NCI-H69 (cell line): Measurements from ENCODE around the gene JADE2.

Experiments
- DNase-seq: peaks from one replicate; lab custom pipeline; 2025; lab: John Stamatoyannopoulos, UW

The JADE2 gene

GRCh38 chr5:134570365-134570758 is 44.9 kb downstream of the JADE2 start:
- no peak for DNase-seq

DNA sequence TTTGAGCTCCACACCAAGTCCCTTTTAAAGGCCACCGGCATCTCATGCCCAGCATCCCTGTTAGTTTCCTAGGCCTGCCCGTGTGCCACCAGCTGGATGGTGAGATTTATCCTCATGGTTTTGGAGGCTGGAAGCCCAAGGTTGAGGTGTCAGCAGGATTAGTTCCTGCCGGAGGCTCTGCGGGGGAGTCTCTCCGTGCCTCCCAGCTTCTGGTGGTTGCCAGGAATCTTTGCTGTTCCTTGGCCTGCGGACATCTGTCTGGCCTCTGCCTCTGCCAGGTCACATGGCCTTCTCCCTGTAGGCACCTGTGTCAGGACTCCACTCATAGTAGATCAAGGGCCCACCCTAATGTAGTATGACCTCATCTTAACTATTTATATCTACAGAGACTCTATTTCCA is 45.4 kb downstream of the JADE2 start:
- DNase-seq = no peak

DNA sequence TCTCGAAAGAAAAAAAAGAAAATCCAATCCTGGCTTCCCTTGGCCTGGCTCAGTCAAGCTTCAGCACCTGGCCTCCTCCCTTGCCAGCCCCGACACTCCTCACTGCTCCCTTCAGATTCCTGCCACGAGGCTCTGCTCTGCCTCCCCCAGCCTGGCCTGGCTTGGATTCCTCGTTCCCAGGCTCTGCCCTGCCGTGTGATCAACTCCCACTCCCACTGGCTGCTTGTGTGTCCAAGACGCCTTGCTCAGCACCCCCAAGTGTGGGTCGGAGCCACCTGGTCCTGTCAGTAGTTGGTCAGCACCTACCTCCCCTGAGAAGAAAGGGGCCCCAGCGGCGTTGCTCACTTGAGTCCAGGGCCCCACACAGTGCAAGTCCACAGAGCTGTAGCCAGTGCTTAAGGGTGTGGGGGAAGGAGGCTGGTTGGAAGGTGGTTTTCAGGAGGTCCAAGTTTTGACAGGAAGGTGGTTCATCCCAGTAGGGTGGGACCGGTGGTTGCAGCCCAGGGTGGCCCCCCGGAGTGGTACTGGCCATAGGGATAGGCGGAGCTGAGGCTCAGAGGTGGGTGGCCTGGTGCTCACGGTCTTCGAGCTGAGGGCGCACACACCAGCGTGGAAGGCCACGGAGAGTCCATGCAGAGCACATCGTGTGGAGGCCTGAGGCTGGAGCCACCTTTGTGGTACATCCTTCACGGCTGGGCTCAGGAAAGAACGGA is 46.4 kb downstream of the JADE2 start:
- no peak for DNase-seq

GRCh38 chr5:134572811-134573210 is 47.3 kb downstream of the JADE2 start:
- DNase-seq = no peak

GRCh38 chr5:134574521-134574920 is 49.1 kb downstream of the JADE2 start:
- no peak for DNase-seq

DNA sequence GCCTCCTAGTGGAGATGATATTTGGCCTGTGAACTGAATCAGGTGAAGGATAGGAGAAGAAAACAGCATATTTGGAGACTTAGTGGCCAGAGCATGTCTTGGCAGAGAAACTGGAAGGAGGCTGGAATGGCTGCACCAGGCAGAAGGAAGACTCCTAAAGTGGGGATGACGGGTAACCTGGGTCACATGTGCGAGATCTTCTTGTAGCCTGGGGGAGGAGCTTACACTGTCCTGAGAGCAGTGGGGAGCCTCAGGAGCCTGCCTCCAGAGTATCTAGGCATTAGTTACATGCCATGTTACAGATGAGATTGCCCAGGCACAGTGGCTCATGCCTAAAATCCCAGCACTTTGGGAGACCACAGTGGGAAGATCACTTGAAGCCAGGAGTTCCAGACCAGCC is 49.8 kb downstream of the JADE2 start:
- no peak for DNase-seq

DNA sequence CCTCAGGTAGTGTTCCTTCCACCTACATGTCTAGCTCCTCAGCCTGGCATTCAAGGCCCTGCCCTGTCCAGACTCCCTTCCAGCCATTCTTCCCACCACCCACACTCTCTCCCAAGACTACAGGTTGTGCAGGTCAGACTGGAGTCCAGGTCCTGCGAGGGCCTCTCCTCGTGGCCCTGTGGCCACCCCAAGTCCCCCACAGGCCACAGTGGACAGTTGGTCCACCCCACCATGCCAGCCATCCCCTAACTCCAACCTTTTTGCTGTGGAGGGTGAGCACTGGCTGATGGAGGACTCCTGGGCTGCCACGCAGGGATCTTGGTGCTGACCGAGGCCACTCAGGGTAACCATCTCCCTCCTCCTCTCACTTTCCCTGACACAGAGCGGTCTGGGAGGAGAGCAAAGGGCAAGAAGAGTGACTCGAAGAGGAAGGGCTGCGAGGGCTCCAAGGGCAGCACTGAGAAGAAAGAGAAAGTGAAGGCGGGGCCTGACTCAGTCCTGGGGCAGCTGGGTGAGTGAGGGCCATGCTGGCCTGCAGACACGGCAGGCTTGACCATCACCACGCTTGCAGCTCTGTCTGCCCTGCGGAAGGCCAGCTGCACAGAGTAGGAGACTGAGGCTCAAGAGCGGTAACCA is 51.0 kb downstream of the JADE2 start:
- DNase-seq = no peak

DNA sequence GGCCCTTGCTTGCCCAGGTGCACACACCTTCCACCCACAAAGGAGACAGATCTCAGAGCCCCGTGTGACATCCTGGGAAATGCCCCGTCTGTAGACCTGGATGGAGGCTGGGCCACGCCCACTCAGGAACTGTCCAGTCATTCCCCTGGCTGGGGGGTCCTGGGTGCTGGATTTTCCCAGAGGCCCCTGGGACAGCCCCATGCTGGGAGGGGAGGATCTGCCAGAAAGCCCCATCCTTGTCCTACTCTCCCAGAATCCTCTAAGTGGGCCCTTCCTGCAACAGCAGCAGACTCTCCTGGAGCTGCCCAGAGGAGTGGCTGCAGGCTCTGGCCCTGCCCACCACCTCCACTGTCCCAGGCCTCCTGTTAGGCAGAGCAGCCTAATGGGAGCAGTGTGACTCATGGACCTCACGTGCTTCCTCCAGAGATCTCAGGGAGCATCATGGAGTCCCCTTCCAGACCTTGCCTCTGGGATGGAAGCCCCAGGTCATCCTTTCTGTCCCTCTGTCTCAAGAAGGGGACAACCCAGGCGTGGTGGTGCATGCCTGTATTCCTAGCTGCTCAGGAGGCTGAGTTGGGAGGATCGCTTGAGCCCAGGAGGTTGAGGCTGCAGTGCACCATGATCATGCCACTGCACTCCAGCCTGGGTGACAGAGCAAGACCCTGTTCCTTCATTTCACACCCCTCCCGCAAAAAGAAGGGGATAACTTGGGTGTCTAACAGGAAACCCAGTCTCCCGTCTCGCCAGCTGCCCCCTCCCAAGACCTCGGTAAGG is 51.7 kb downstream of the JADE2 start:
- DNase-seq = no peak

GRCh38 chr5:134577796-134578577 is 52.5 kb downstream of the JADE2 start:
- DNase-seq = peak; percentile 90

- DNase-seq = no peak
Measured at GRCh38 chr5:134578578-134579283, 53.3 kb downstream of the JADE2 start.

DNA sequence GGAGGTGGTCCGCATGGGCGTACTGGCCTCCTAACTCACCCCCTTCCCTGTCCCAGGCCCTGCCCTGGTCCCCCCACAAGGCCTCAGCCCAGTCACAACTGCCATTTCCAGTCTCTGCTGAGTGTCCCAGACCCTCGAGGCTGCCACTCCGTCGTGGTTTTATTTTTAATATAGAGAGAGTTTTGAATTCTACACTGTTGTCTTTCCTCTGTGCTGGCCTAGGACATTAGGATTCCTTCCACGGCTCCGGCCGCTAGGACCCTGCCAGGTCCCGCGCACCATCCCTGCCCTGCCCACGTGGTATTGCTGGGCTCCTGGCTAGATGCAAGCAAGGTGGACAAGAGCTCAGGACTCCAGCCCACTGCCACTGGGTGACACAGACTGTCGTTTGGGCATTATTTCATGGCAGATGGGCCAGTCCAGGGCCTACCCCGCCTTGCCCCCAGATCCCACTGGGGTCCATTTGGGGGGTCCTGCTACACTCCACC is 53.9 kb downstream of the JADE2 start:
- no peak for DNase-seq

- DNase-seq = no peak
Measured at GRCh38 chr5:134580001-134580460, 54.6 kb downstream of the JADE2 start.

DNA sequence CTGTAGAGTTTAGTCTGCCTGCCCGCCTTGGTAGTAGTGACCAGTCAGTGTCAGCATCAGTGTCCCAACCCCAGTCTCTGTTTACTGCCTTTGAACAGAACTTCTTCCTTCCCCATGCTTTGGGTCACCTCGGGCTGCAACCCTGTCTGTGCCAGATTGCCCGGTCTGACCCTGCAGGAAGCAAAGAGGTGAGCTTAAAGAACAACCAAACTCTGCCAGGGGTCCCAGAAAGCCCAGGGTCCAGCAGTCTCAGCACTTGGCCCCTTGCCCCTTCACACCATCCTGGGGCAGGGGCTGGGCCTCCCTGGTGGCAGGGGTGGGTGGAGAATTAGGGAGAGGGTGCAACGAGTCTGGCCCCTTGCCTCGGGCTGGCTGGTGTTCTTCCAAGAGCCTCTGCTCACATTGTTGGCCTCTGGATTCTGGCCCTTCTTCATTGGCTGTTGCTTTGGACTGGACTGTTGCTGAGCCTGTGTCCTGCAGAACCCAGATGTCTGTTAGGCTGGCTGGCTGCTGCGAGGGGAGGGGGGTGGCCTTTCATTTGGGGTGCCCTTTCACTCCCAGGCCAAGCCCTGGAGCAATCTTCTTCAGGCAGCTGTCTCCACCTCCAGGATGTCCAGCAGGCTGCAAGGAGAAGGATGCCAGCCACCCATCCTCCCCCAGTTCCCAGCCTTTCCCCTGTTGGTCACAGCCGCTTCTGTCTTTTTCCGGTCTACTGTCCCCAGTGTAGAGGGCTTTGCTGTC is 55.9 kb downstream of the JADE2 start:
- DNase-seq = no peak

GRCh38 chr5:134582281-134582680 is 56.8 kb downstream of the JADE2 start:
- no peak for DNase-seq

DNA sequence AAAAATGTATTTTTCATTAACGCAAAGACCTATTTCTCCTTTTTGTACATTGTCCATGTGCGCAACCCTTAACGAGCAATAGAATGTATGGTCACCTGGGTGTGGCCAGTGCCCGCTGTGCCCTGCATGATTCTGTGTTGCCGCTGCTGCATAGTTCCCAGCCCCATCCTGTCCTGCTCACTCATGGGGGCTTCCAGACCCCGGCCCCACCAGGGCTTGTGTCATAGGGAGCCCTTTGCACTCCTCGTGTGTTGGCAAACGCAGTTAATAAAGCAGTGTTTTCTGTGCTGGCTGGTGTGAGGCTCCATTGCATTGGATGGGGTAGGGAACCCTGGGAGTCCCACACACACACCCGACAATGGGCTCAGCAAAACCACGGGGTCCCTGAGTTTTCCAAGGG is 57.5 kb downstream of the JADE2 start:
- no peak for DNase-seq

DNA sequence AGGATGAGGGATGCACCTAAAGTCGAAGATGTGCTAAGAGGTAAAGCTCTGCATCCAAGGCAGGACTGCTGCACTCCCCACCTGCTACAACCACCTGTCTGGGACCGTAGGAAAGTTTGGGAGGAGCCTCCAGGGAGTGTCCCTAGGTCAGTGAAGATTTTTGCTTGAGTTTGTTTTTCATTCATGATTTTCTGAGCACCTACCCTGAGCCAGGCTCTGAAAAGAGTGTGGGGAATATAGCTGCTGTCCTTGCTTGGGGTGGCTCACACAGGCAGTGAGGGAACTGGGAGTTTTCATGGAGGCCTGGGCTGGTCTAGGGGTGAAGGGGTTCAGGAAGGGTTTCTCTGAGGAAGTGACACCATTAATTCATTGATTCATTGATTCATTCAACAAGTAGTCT is 58.3 kb downstream of the JADE2 start:
- no peak for DNase-seq

GRCh38 chr5:134584662-134585061 is 59.2 kb downstream of the JADE2 start:
- DNase-seq = no peak

DNA sequence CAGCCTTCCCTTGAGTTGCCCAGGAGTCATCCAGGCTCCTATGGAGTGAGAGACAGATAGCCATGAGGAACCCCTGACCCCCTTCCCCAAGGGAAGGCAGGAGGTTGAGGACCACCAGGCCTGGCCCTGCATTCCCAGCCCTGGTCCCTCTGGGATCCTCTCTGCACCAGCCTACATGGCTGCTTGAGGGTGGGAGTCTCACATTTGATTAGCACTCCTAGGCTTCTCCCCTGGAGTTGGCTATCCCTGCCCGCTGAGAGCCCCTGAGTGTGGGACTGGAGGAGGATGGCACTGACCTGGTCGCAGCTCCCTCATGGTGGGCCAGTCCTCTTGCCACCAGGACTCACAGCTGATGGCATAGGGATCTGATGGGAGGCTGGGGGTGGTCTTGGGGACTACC is 60.5 kb downstream of the JADE2 start:
- no peak for DNase-seq

DNA sequence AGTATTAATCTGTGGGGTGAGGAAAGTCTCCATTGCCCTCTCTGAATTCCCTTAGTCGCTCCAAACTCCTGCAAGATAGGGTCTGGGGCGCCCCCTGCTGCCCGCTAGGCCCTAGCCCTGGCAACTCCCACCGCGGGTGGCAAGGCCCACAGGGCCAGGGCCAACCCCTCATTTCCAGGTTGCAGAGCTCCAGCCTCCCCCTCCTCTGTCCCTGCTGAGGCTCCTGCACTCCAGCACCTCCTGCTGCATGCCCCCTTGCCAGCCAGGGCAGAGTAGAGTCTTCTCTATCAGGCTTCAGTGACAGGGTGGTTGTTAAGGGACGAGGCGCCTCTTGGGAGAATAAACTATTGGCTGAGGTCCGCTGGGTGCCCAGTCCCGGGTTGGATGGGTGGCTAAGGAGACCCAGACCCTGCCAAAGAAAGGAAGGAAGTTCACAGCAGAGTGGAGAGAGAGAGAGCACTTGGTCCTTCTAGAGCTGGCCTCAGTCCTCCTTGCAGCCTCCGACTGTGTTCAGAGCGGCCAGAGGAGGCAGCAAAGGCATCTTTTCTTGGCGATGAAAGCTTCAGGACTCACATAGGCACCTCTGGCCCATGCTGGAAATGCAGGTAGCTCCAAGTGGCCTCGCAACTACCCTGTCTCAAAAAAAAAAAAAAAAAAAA is 61.5 kb downstream of the JADE2 start:
- peak; percentile 79 for DNase-seq

DNA sequence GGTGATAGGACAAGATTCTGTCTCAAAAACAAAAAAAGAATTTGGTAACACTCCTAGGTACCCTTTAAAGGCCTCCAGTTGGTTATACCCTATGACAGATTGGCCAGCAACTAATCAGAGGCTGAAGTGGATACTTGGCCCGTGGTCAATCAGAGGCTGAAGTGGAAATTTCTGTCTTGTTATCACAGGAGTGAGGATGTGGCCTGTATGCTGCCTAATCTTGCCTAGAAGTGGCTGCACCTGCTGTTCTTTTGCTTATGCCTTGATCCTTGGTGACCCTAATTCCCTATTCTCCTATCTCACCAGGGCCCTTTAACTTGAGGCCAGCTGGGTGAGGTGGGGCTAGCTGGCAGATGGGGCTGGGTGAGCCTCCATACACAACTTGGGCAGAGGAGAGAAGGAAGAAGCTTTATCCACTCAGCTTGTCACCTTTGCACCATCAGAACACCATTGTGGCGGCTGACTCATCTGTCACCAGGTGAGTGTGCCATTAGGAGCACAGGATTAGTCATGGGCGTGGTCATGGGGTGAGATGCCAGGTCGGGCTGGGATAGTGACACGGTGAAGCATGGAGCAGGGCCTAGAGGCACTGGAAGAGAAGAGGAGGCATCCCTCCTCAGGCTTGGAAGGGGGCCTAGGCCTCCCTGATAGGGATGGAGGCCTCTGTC is 65.7 kb downstream of the JADE2 start:
- DNase-seq = peak; percentile 44
